GM12878 (cell line): Measurements from ENCODE around the gene C10orf90. TPM values are rescaled to one million over a fixed set of nuclear protein-coding genes. Genes with fewer than 3 reads are reported as not detected.

Experiments
- ATAC-seq: fragments of 200-7000 bp; cut with Tn5 transposase; 3 replicates; pipeline ENCODE4 v1.9.1; 2020; ENCODE audit warnings: mild to moderate bottlenecking, moderate library complexity
- BruUV-seq: library from RNA; stranded (reverse); fragments of 400-500 nt; replicated peaks from 2 replicates; lab custom pipeline; 2021; lab: Mats Ljungman, UMichigan
- CTCF ChIA-PET: fragments of 300-600 bp; sonication (Branson Sonifier 250); formaldehyde crosslinking; extraction: SDS; loops from one replicate; lab custom pipeline; 2021; ENCODE audit warnings: inconsistent platforms; lab: Yijun Ruan, JAX
- POLR2A ChIA-PET: fragments of 350-600 bp; formaldehyde crosslinking; extraction: SDS; loops from one replicate; lab custom pipeline; 2021; ENCODE audit warnings: inconsistent platforms; lab: Charles Lee
- RAD21 ChIA-PET: fragments of 300-600 bp; sonication (Branson Sonifier 250); formaldehyde crosslinking; loops from one replicate; lab custom pipeline; 2023; ENCODE audit warnings: antibody characterized with exemption; ENCODE audit not compliant: unreplicated experiment; lab: Charles Lee
- SMC1A ChIA-PET: fragments of 300-600 bp; sonication (Branson Sonifier 250); formaldehyde crosslinking; loops from one replicate; lab custom pipeline; 2023; ENCODE audit not compliant: unreplicated experiment, uncharacterized antibody; lab: Charles Lee
- DNase-seq: peaks from one replicate; pipeline ENCODE4 v3.0.0-alpha.2; 2011; ENCODE audit warnings: low read depth, low spot score
- FAIRE-seq: peaks from 3 replicates; lab custom pipeline; 2011; peaks lifted over from hg19 to GRCh38; lab: Jason Lieb, UNC
- H2AFZ ChIP-seq: 2 replicates; pipeline ENCODE4 v1.6.0; 2011; ENCODE audit warnings: low read depth, low read length, control low read depth; ENCODE audit not compliant: control insufficient read depth
- H3K27ac ChIP-seq: 2 replicates; pipeline ENCODE4 v1.5.1; 2011; ENCODE audit warnings: control low read depth; ENCODE audit not compliant: control insufficient read depth, insufficient read depth
- H3K27me3 ChIP-seq, 2 experiments: replicated peaks in 1 of 2; 2 replicates each; pipeline versions ENCODE4 v1.6.0 to v1.6.1; 2011; ENCODE audit warnings: low read length in 1 of 2; ENCODE audit not compliant: control insufficient read depth in 2 of 2, insufficient read depth in 2 of 2
- H3K36me3 ChIP-seq, 2 experiments: 2 replicates each; pipeline ENCODE4 v1.5.1; 2011; ENCODE audit warnings: low read length in 1 of 2; ENCODE audit not compliant: control insufficient read depth in 2 of 2, insufficient read depth in 2 of 2
- H3K4me1 ChIP-seq: 2 replicates; pipeline ENCODE4 v1.6.1; 2011; ENCODE audit warnings: mild to moderate bottlenecking, low read length, moderate library complexity, mixed read lengths; ENCODE audit not compliant: control insufficient read depth, insufficient read depth
- H3K4me2 ChIP-seq: 2 replicates; pipeline ENCODE4 v1.6.0; 2011; ENCODE audit warnings: control low read depth; ENCODE audit not compliant: control insufficient read depth, insufficient read depth
- H3K4me3 ChIP-seq: fragments of 200-600 bp; sonication (generic); 2 replicates; pipeline ENCODE4 v1.5.1; 2016
- H3K79me2 ChIP-seq: 2 replicates; pipeline ENCODE4 v1.6.0; 2011; ENCODE audit warnings: low read length; ENCODE audit not compliant: control insufficient read depth, insufficient read depth
- H3K9ac ChIP-seq: 2 replicates; pipeline ENCODE4 v1.8.0; 2011; ENCODE audit warnings: low read length, control low read depth, mixed read lengths; ENCODE audit not compliant: control insufficient read depth, insufficient read depth
- H3K9me3 ChIP-seq: replicated peaks from 3 replicates; pipeline ENCODE4 v1.5.1; 2011; ENCODE audit warnings: mild to moderate bottlenecking, low read length; ENCODE audit not compliant: control insufficient read depth, insufficient read depth
- H4K20me1 ChIP-seq: 2 replicates; pipeline ENCODE4 v1.6.0; 2011; ENCODE audit not compliant: control insufficient read depth, insufficient read depth
- BACH1 ChIP-seq: fragments of 450-650 bp; IDR thresholded peaks from 2 replicates; pipeline ENCODE4 v1.6.1; 2017; ENCODE audit warnings: mild to moderate bottlenecking, borderline replicate concordance
- CBFB ChIP-seq: IDR thresholded peaks from 2 replicates; pipeline ENCODE4 v1.6.1; 2016; ENCODE audit warnings: antibody characterized with exemption, low read depth
- CHD4 ChIP-seq: fragments of 200-600 bp; sonication (generic); IDR thresholded peaks from 2 replicates; pipeline ENCODE4 v1.6.1; 2016; ENCODE audit warnings: mild to moderate bottlenecking
- CREB1 ChIP-seq: IDR thresholded peaks from 2 replicates; pipeline ENCODE4 v1.6.1; 2012; ENCODE audit warnings: low read depth, mild to moderate bottlenecking, inconsistent platforms
- CTCF ChIP-seq, 3 experiments: IDR thresholded peaks in 2 of 3; conservative IDR thresholded peaks in 1 of 3; 2 replicates each; pipeline ENCODE4 v1.5.1; 2011; ENCODE audit warnings: low read depth in 3 of 3, low read length in 3 of 3, mild to moderate bottlenecking in 3 of 3, control low read depth in 2 of 3, moderate library complexity in 2 of 3, inconsistent platforms in 1 of 3, mixed read lengths in 1 of 3; ENCODE audit not compliant: control insufficient read depth in 2 of 3, insufficient read depth in 1 of 3; ENCODE audit errors: extremely low read depth in 1 of 3
- DPF2 ChIP-seq: fragments of 450-650 bp; IDR thresholded peaks from 2 replicates; pipeline ENCODE4 v1.6.1; 2017; ENCODE audit warnings: mild to moderate bottlenecking
- E2F8 ChIP-seq: fragments of 450-650 bp; IDR thresholded peaks from 2 replicates; pipeline ENCODE4 v1.6.1; 2018; ENCODE audit warnings: mild to moderate bottlenecking, low read depth, moderate library complexity; ENCODE audit not compliant: partially characterized antibody
- IKZF2 ChIP-seq, 2 experiments: fragments of 450-650 bp; IDR thresholded peaks; 2 replicates each; pipeline ENCODE4 v1.6.1; 2017; ENCODE audit warnings: mild to moderate bottlenecking in 2 of 2, moderate library complexity in 2 of 2
- IRF4 ChIP-seq: IDR thresholded peaks from 2 replicates; pipeline ENCODE4 v1.6.1; 2011; ENCODE audit warnings: low read depth, low read length
- JUND ChIP-seq: IDR thresholded peaks from 2 replicates; pipeline ENCODE4 v1.6.1; 2012; ENCODE audit warnings: low read depth, mild to moderate bottlenecking, low read length, improper control_type of control experiment, moderate library complexity
- KLF5 ChIP-seq: fragments of 450-650 bp; IDR thresholded peaks from 2 replicates; pipeline ENCODE4 v1.6.1; 2014; ENCODE audit warnings: mild to moderate bottlenecking; ENCODE audit not compliant: partially characterized antibody
- MEF2B ChIP-seq: fragments of 450-650 bp; IDR thresholded peaks from 2 replicates; pipeline ENCODE4 v1.6.1; 2018; ENCODE audit warnings: mild to moderate bottlenecking, moderate library complexity; ENCODE audit not compliant: partially characterized antibody, poor library complexity, severe bottlenecking
- MLLT1 ChIP-seq: fragments of 450-650 bp; IDR thresholded peaks from 2 replicates; pipeline ENCODE4 v1.6.1; 2016; ENCODE audit warnings: mild to moderate bottlenecking
- NKRF ChIP-seq: fragments of 450-650 bp; conservative IDR thresholded peaks from 2 replicates; pipeline ENCODE4 v1.6.1; 2017; ENCODE audit warnings: mild to moderate bottlenecking, moderate library complexity
- NR2C2 ChIP-seq: IDR thresholded peaks from 2 replicates; pipeline ENCODE4 v1.6.1; 2011; ENCODE audit warnings: borderline replicate concordance, low read depth; ENCODE audit not compliant: control insufficient read depth, insufficient read length
- SREBF1 ChIP-seq: IDR thresholded peaks from 2 replicates; pipeline ENCODE4 v1.6.1; 2012; ENCODE audit warnings: mild to moderate bottlenecking, low read length
- SRF ChIP-seq, 2 experiments: IDR thresholded peaks; 2 replicates each; pipeline ENCODE4 v1.6.1; 2011; ENCODE audit warnings: low read depth in 2 of 2, low read length in 2 of 2, mild to moderate bottlenecking in 1 of 2, moderate library complexity in 1 of 2
- WRNIP1 ChIP-seq: IDR thresholded peaks from 2 replicates; pipeline ENCODE4 v1.6.1; 2011; ENCODE audit warnings: low read depth, low read length, improper control_type of control experiment, borderline replicate concordance
- WGBS: methylation state at CpG from one replicate; pipeline ENCODE4 v1.1.6; 2016; ENCODE audit warnings: low lambda C conversion rate; ENCODE audit not compliant: insufficient replicate concordance, insufficient coverage; ENCODE audit errors: missing lambda C conversion rate; 5-methylcytosine and 5-hydroxymethylcytosine counted together
- in situ Hi-C: fragments of 300-500 bp; cut with MboI; formaldehyde crosslinking; loops from 9 replicates; pipeline ENCODE4 v1.14.3; 2018; ENCODE audit warnings: mixed read lengths
- intact Hi-C: fragments of 100-400 bp; cut with micrococcal nuclease; formaldehyde crosslinking; loops from one replicate; pipeline ENCODE4 v1.14.2; 2022; ENCODE audit not compliant: unreplicated experiment
- polyA plus RNA-seq, 11 experiments: library from polyadenylated mRNA; depleted of rRNA in 4 of 11; unstranded in 6 of 11; stranded (reverse) in 5 of 11; fragments of >200 nt; fragmentation: Nextera tagmentation in 4 of 11; fragmentation: Illumina TruSeq in 1 of 11; extraction: Ambion mirVana in 4 of 11; extraction: Trizol in 1 of 11; gene quantifications; 1 replicate in 1 of 11; 2 replicates in 10 of 11; pipeline versions ENCODE4 v1.2.1 to v1.2.3, GENCODE V29; 2011 to 2016; ENCODE audit warnings: inconsistent platforms in 2 of 11, missing spikeins in 2 of 11, low read depth in 1 of 11
- total RNA-seq, 4 experiments: library from RNA; depleted of rRNA in 3 of 4; stranded (reverse); fragments of >200 nt in 3 of 4; fragmentation: Illumina TruSeq in 1 of 4; extraction: Trizol in 1 of 4; gene quantifications; 2 replicates each; pipeline versions ENCODE4 v1.2.1 to v1.2.3, GENCODE V29; 2013 to 2021

C10orf90 gene
- total and polyA plus RNA-seq, 10 of the 15 experiments (the other 5 are each of a cell fraction or from before 2014, with no cell fraction given): 0.04 TPM; not detected in 9

GRCh38 chr10:126687121-126687606 lies 16.7 kb upstream of the C10orf90 start:
- ATAC-seq (no peak), FAIRE-seq (no peak), DNase-seq (no peak)
- Histone ChIP-seq H3K9ac (no peak overlapping the region), H3K4me2 (no peak overlapping the region), H3K79me2 (no peaks in the 10 kb centered on the region), H2AFZ (no peak overlapping the region), H4K20me1 (no peaks in the 10 kb centered on the region), H3K9me3 (no peaks in the 10 kb centered on the region; the same call in 2 of the 3 replicates), H3K36me3 (no peaks in the 10 kb centered on the region), H3K4me1 (no peaks in the 10 kb centered on the region), H3K4me3 (no peak overlapping the region), H3K27me3 (no peaks in the 10 kb centered on the region), H3K27ac (no peak overlapping the region)
- ChIA-PET SMC1A (interaction anchor here (0.6 kb wide), 1 partner anchor 1054 kb away, joined by 5 read pairs; no protein-coding TSS in a partner anchor), RAD21 (no interaction called here), POLR2A (no interaction called here), CTCF (no interaction called here)
- in situ Hi-C loops: no loop called here
- intact Hi-C loops: no loop called here
- BruUV-seq: no TSS peak
- TF ChIP-seq DPF2 (no peak), CREB1 (no peak), CHD4 (no peak), SRF (IDR thresholded peaks at IDR 0.05; ENCODE audit: low read depth in 2 of 2, low read length in 2 of 2) (no peak), NR2C2 (no peak), CTCF (IDR thresholded peaks at IDR 0.05 in 2 of 3, conservative IDR thresholded peaks at IDR 0.05 in 1 of 3; ENCODE audit: control insufficient read depth in 2 of 3, extremely low read depth in 1 of 3, insufficient read depth in 1 of 3, low read depth in 3 of 3, low read length in 3 of 3) (no peak), JUND (no peak), MEF2B (no peak), E2F8 (no peak), BACH1 (no peak), MLLT1 (no peak), IKZF2 (IDR thresholded peaks at IDR 0.05) (no peak), CBFB (no peak), SREBF1 (no peak), KLF5 (no peak), NKRF (no peak), WRNIP1 (no peak), IRF4 (no peak)
- 39% methylated on average over 10 of the region's 10 CpGs for WGBS
